GM12864 (cell line): ENCODE measurements around the gene LMBRD1.

Experiments used
- DNase-seq: peaks from one replicate; pipeline ENCODE4 v3.0.0-alpha.2; 2011; ENCODE audit warnings: low read depth
- H3K4me3 ChIP-seq: 2 replicates; pipeline ENCODE4 v1.5.1; 2011; ENCODE audit warnings: mild to moderate bottlenecking, low read depth, low read length, control low read depth
- TF ChIP-seq, protein P1 (sequence below): IDR thresholded peaks from 2 replicates; pipeline ENCODE4 v1.5.1; 2011; ENCODE audit warnings: low read depth, mild to moderate bottlenecking, moderate library complexity, low read length, control low read depth, inconsistent platforms; ENCODE audit errors: missing control alignments

LMBRD1 gene

DNA sequence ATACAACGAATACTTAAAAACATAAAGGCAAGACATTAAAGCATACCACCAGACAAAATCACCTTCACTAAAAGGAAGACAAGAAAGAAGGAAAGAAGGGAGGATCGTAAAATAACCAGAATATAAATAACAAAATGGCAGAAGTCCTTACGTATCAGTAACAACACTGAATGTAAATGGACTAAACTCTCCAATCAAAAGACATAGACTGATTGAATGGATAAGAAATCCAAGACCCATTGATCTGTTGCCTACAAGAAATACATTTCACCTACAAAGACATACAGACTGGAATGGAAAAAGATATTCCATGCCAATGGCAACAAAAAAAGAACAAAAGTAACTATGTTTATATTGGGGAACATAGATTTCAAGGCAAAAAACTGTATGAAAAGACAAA lies 74.1 kb downstream of the LMBRD1 start:
- DNase-seq, result no peak
- TF ChIP-seq, protein P1, sequence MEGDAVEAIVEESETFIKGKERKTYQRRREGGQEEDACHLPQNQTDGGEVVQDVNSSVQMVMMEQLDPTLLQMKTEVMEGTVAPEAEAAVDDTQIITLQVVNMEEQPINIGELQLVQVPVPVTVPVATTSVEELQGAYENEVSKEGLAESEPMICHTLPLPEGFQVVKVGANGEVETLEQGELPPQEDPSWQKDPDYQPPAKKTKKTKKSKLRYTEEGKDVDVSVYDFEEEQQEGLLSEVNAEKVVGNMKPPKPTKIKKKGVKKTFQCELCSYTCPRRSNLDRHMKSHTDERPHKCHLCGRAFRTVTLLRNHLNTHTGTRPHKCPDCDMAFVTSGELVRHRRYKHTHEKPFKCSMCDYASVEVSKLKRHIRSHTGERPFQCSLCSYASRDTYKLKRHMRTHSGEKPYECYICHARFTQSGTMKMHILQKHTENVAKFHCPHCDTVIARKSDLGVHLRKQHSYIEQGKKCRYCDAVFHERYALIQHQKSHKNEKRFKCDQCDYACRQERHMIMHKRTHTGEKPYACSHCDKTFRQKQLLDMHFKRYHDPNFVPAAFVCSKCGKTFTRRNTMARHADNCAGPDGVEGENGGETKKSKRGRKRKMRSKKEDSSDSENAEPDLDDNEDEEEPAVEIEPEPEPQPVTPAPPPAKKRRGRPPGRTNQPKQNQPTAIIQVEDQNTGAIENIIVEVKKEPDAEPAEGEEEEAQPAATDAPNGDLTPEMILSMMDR, result no peak

DNA sequence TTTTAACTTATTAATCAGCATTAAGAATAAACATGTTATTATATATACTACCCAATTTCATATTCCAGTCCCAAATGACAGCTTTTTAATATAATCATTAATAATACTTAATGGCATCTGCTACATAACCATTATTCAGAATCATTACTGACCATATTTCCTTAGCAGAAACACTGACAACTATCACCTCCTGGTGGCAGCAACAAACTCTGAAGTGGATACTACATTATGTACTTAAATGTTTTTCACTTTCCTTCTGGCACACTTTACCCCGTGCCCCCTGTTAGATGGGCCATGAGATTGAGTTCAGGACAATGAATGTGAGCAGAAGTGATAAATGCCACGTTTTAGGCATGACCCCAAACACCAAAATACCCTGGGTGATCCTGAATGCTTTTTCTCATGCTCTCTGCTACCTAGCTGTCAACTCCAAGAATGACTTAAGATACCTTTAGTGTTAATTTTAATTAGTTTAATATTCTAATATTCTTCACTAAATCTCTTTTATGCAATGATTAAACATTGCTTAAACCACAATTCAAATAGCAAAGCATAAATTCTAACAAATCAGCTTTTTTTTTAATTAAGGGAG lies 77.1 kb downstream of the LMBRD1 start:
- H3K4me3 ChIP-seq, result no peak overlapping the region
- DNase-seq, result peak; percentile 8
- TF ChIP-seq, protein P1, result peak; percentile 41

More for the DNA sequence above, 74.1 kb downstream of the LMBRD1 start:
- no peak overlapping the region for H3K4me3 ChIP-seq

- no peak for DNase-seq
- TF ChIP-seq, protein P1, result no peak
- no peak overlapping the region for H3K4me3 ChIP-seq
These were observed 90.1 kb downstream of the LMBRD1 start for GRCh38 chr6:69706724-69707123.

DNA sequence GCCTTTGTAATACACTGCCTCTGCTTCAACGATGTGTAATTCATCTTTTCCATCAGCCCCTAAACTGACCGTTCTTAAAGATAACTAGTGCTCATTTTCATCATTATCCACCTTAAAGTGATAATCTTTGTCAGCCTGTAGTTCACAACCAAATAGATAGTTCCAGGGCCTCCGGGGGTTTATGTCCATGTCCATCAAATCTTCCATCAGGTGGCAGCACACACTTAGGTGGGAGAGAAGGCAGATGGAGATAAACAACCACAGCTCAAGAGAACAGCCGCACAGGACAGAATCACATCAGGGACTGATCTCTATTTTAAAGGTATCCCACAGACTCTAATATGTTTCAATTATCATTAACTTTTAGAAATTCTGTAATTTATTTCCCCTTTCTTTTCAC lies 90.9 kb downstream of the LMBRD1 start:
- H3K4me3 ChIP-seq, result no peak overlapping the region
- TF ChIP-seq, protein P1, result no peak
- no peak for DNase-seq

GRCh38 chr6:69704916-69705315 lies 91.9 kb downstream of the LMBRD1 start:
- H3K4me3 ChIP-seq, result no peak overlapping the region
- TF ChIP-seq, protein P1, result no peak
- DNase-seq, result no peak

DNA sequence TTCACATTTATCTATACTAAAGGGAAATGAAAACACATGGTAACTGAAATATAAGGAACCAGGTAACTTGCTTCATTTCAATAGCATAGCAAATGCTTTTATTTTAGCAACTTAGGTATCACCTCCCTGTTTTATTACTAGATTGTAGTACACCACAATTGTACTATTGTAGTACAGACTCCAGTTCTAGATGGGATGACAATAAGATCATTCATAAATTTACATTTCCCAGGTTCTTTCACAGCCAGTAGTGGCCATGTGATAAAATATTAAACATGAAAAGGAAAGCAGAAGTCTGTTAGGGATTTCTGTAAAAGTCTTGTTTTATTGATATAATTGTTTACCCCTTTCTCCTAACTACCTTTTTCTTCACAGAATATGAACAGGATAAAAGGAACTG lies 97.2 kb downstream of the LMBRD1 start:
- DNase-seq, result no peak
- TF ChIP-seq, protein P1, result no peak
- H3K4me3 ChIP-seq, result no peak overlapping the region

- TF ChIP-seq, protein P1, result no peak
- no peak for DNase-seq
- no peak overlapping the region for H3K4me3 ChIP-seq
These were observed 100.5 kb downstream of the LMBRD1 start for GRCh38 chr6:69696273-69696672.
